HepG2 (cell line): ENCODE results near the gene ZNF513. TPM values are rescaled to one million over a fixed set of nuclear protein-coding genes. Genes with fewer than 3 reads are reported as not detected.
A peak's percentile ranks its signal among the peaks of the same experiment; 100 is the strongest.

Source experiments
- ARID4A ChIP-seq: sonication (generic); formaldehyde crosslinking; IDR thresholded peaks from 2 replicates; pipeline ENCODE4 v1.5.0; 2020; ENCODE audit warnings: mild to moderate bottlenecking, missing genetic modification reagents, borderline replicate concordance
- CENPT ChIP-seq: sonication (generic); formaldehyde crosslinking; IDR thresholded peaks from 2 replicates; pipeline ENCODE4 v1.8.0; 2022; ENCODE audit warnings: low read depth, mild to moderate bottlenecking, moderate library complexity, missing genetic modification reagents
- ESRRA ChIP-seq: sonication (generic); formaldehyde crosslinking; IDR thresholded peaks from 2 replicates; pipeline ENCODE4 v1.5.1; 2020; ENCODE audit warnings: mild to moderate bottlenecking, low read depth, missing genetic modification reagents
- ETV5 ChIP-seq: IDR thresholded peaks from 2 replicates; pipeline ENCODE4 v1.6.1; 2018; ENCODE audit warnings: missing biosample characterization, missing genetic modification reagents, inconsistent platforms, borderline replicate concordance
- HNF1B ChIP-seq: sonication (generic); formaldehyde crosslinking; IDR thresholded peaks from 2 replicates; pipeline ENCODE4 v1.5.1; 2020; ENCODE audit warnings: mild to moderate bottlenecking, moderate library complexity, missing genetic modification reagents
- JDP2 ChIP-seq: sonication (generic); formaldehyde crosslinking; IDR thresholded peaks from 2 replicates; pipeline ENCODE4 v1.8.1; 2022; ENCODE audit warnings: missing genetic modification reagents, borderline replicate concordance
- KAT8 ChIP-seq: IDR thresholded peaks from 2 replicates; pipeline ENCODE4 v1.6.1; 2016; ENCODE audit warnings: missing genetic modification reagents, missing compliant biosample characterization
- PAWR ChIP-seq: sonication (generic); formaldehyde crosslinking; IDR thresholded peaks from 2 replicates; pipeline ENCODE4 v1.4.0; 2020; ENCODE audit warnings: missing genetic modification reagents, mild to moderate bottlenecking, borderline replicate concordance
- TFE3 ChIP-seq: IDR thresholded peaks from 2 replicates; pipeline ENCODE4 v1.6.1; 2016
- ZFP36 ChIP-seq: fragments of 150-350 bp; IDR thresholded peaks from 2 replicates; pipeline ENCODE4 v1.6.1; 2018; ENCODE audit warnings: borderline replicate concordance, low read length, low read depth; ENCODE audit not compliant: partially characterized antibody
- ZNF383 ChIP-seq: sonication (generic); formaldehyde crosslinking; IDR thresholded peaks from 2 replicates; pipeline ENCODE4 v1.4.0; 2020; ENCODE audit warnings: missing genetic modification reagents, mild to moderate bottlenecking, borderline replicate concordance
- ZNF597 ChIP-seq: sonication (generic); formaldehyde crosslinking; IDR thresholded peaks from 2 replicates; pipeline ENCODE4 v1.5.0; 2020; ENCODE audit warnings: missing genetic modification reagents
- ZNF652 ChIP-seq: IDR thresholded peaks from 2 replicates; pipeline ENCODE4 v1.6.1; 2016; ENCODE audit warnings: low read depth, borderline replicate concordance
- ZNF784 ChIP-seq: sonication (generic); formaldehyde crosslinking; IDR thresholded peaks from 2 replicates; pipeline ENCODE4 v1.5.1; 2020; ENCODE audit warnings: missing genetic modification reagents, mild to moderate bottlenecking, borderline replicate concordance
- ZXDC ChIP-seq: sonication (generic); formaldehyde crosslinking; IDR thresholded peaks from 2 replicates; pipeline ENCODE4 v1.5.0; 2020; ENCODE audit warnings: mild to moderate bottlenecking, missing genetic modification reagents
- polyA plus RNA-seq, 8 experiments: library from polyadenylated mRNA; depleted of rRNA in 3 of 8; stranded (reverse) in 7 of 8; unstranded in 1 of 8; fragments of >200 nt; fragmentation: Illumina TruSeq in 4 of 8; extraction: Trizol in 4 of 8; gene quantifications; 2 replicates each; pipeline versions ENCODE4 v1.2.1 to v1.2.3, GENCODE V29; 2011 to 2016; ENCODE audit warnings: low read depth in 4 of 8, missing spikeins in 1 of 8, mixed read lengths in 1 of 8; ENCODE audit not compliant: insufficient read depth in 1 of 8
- total RNA-seq, 5 experiments: library from RNA; depleted of rRNA; stranded (reverse); fragments of >200 nt; fragmentation: Illumina TruSeq; extraction: Trizol; gene quantifications; 2 replicates each; pipeline ENCODE4 v1.2.3, GENCODE V29; 2016; ENCODE audit warnings: low read depth in 1 of 5

ZNF513 gene
- total and polyA plus RNA-seq, 2 of the 13 experiments (the other 11 are each of a cell fraction or from before 2014, with no cell fraction given), result 4.9 to 6.3 TPM

GRCh38 chr2:27428213-27428977 lies 47.9 kb upstream of the ZNF513 start, which contains the start of gene NRBP1 (continued):
- TF ChIP-seq ZNF784 (peak; percentile 27; the same call in 1 of the 2 replicates), PAWR (no peak), TFE3 (0 out of 2 replicates have a peak, but pooled peaks have one; percentile 19), JDP2 (CRISPR knock-in tag) (no peak; the same call in 1 of the 2 replicates), ZNF652 (no peak), ARID4A (CRISPR knock-in tag) (peak; percentile 88; the same call in 1 of the 2 replicates), KAT8 (peak; percentile 66; the same call in 1 of the 2 replicates), ZNF597 (no peak), HNF1B (peak; percentile 79), ETV5 (CRISPR knock-in tag) (peak; percentile 36; the same call in 1 of the 2 replicates), ESRRA (CRISPR knock-in tag) (peak; percentile 47; the same call in 1 of the 2 replicates), ZNF383 (CRISPR knock-in tag) (0 out of 2 replicates have a peak, but pooled peaks have one; percentile 35), ZFP36 (no peak), ZXDC (CRISPR knock-in tag) (no peak), CENPT (no peak)
